ENCODE results near the gene NECAB2.

NECAB2 gene

DNA sequence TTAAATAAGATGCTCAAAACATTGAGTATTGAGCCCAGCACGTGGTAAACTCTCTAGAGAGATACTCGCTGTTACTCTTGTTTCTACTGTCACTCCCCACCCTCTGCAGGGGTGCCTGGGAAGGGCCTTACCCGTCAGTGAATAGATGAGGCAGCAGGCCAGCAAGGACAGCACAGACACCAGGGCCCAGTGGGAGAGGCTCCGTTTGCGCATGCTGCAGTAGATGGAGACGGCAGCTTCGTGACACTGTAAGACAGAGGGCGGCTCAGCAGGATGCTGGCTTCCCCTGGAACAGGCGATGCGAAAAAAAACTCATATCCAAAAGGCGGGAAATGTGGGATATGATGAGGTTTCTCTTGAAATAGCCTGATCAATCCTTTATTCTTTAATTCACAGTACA is 54.6 kb downstream of the NECAB2 start:
- no peak for DNase-seq (ENCODE audit: low spot score)
- in situ Hi-C loops (cut with MboI; ENCODE audit: low sequenced_read_pairs, unreplicated experiment): no loop called here
- TF ChIP-seq, protein P1, sequence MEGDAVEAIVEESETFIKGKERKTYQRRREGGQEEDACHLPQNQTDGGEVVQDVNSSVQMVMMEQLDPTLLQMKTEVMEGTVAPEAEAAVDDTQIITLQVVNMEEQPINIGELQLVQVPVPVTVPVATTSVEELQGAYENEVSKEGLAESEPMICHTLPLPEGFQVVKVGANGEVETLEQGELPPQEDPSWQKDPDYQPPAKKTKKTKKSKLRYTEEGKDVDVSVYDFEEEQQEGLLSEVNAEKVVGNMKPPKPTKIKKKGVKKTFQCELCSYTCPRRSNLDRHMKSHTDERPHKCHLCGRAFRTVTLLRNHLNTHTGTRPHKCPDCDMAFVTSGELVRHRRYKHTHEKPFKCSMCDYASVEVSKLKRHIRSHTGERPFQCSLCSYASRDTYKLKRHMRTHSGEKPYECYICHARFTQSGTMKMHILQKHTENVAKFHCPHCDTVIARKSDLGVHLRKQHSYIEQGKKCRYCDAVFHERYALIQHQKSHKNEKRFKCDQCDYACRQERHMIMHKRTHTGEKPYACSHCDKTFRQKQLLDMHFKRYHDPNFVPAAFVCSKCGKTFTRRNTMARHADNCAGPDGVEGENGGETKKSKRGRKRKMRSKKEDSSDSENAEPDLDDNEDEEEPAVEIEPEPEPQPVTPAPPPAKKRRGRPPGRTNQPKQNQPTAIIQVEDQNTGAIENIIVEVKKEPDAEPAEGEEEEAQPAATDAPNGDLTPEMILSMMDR (IDR thresholded peaks at IDR 0.05; ENCODE audit: borderline replicate concordance, control extremely low read depth, extremely low read depth, insufficient read depth, missing control alignments): no peak

DNA sequence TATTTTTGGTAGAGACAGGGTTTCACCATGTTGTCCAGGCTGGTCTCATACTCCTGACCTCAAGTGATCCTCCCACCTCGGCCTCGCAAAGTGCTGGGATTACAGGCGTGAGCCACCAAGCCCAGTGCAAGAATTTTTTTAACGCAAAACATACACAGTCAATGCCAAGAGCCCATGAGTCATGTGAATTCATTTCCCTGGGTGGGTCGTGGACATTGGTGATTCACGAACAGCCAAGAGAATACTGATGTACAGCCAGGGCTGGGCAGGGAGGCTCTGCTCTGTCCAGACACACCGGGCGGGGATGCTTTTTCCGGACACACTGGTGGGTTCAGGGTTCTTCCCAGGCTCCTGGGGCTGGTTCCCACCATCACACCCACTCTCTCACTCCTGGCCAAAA is 56.8 kb downstream of the NECAB2 start:
- in situ Hi-C loops (cut with MboI; ENCODE audit: low sequenced_read_pairs, unreplicated experiment): no loop called here
- TF ChIP-seq, protein P1 (IDR thresholded peaks at IDR 0.05; ENCODE audit: borderline replicate concordance, control extremely low read depth, extremely low read depth, insufficient read depth, missing control alignments): no peak
- DNase-seq (ENCODE audit: low spot score): no peak

DNA sequence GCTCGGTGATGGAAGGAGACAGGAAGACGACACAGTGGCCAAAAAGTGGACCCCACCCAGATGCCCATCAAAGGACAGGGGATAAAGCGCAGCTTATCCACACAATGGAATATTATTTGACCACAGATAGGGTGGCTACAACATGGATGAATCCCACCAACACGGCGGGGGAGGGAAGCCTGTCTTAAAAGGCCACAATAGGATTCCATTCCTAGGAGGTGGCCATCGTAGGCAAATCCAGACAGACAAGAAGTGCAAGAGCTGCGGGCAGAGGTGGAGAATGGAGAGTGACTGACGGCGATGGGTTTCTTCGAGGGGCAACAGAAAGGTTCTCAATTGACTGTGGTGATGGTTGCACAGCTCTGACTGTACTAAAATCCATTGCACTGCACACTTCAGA is 58.6 kb downstream of the NECAB2 start:
- no peak for DNase-seq (ENCODE audit: low spot score)
- in situ Hi-C loops (cut with MboI; ENCODE audit: low sequenced_read_pairs, unreplicated experiment): no loop called here

DNA sequence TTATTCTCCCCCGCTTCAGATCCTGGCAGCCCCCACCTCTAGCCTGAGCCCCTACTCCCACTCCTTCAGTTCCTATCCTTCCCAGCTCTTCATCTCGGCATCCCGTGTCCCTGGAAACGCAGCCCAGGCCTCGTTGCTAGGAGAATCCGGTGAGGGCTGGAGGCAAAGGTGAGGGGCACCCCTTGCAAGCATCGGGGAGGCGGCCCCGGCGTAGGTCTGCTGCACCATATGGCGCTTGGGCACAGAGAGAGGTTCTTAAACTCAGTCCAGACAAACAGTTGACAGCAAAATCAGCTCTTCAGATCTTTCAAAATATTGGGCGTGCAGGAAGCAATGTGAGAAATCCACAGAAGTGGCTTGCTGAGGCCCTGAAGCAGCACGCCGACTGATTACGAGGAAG is 59.6 kb downstream of the NECAB2 start:
- TF ChIP-seq, protein P1 (IDR thresholded peaks at IDR 0.05; ENCODE audit: borderline replicate concordance, control extremely low read depth, extremely low read depth, insufficient read depth, missing control alignments): no peak
- in situ Hi-C loops (cut with MboI; ENCODE audit: low sequenced_read_pairs, unreplicated experiment): no loop called here
- DNase-seq (ENCODE audit: low spot score): no peak

More for the DNA sequence above, 58.6 kb downstream of the NECAB2 start:
- TF ChIP-seq, protein P1 (IDR thresholded peaks at IDR 0.05; ENCODE audit: borderline replicate concordance, control extremely low read depth, extremely low read depth, insufficient read depth, missing control alignments): no peak

DNA sequence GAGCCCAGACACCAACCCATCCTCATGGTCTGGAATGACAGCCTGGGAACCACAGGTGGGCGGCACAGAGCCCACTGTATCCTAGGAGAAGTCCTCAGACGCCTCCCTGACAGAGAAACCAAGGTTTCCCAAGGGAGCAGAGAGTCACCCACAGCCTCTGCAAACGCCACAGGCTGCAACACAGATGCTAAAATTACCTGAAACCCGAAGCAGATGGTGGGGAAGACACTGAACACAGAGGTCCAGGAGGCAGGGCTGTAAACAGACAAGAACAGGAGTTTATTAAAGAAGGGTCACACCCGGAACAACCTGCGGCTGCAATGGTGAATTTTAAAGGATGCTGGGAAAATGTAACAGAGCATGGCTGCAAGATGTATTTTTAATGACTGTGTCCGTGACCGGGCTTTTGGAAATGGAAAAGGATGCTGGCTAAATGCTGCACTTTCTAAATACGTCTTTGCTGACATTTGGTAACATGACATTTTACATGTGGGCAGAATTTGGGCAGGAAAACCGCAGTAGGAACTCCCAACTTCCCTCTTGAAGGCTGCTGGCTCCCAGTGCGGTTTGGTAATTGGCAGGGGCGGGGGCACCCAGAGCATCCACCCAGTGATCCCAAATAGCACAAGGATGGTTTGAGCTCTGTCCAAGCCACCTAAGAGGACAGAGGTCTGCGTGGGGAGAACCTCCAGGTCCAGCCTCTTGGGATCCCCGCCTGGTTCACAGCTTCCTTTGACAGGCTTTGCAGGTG is 61.4 kb downstream of the NECAB2 start:
- no peak for DNase-seq (ENCODE audit: low spot score)
- TF ChIP-seq, protein P1 (IDR thresholded peaks at IDR 0.05; ENCODE audit: borderline replicate concordance, control extremely low read depth, extremely low read depth, insufficient read depth, missing control alignments): no peak
- in situ Hi-C loops (cut with MboI; ENCODE audit: low sequenced_read_pairs, unreplicated experiment): no loop called here

DNA sequence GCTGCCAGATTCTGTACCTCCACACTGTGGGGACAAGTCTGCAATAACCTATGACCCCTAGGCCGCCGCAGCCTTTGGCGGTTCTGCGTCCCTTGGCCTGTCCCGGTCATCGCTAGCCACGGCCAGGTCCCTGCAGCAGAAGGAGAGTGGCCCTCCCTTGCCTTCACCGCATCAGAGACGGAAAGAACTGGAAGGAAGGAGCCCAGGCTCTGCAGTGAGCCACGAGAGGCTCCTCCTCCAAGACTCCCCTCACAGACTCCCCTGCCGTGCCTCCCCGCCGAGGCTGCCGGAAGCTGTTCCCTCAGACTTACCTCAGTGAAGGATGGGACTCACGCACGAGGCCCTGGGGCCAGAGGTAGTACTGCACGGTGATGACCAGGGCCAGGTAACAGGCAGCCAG is 63.5 kb downstream of the NECAB2 start:
- TF ChIP-seq, protein P1 (IDR thresholded peaks at IDR 0.05; ENCODE audit: borderline replicate concordance, control extremely low read depth, extremely low read depth, insufficient read depth, missing control alignments): no peak
- no peak for DNase-seq (ENCODE audit: low spot score)
- in situ Hi-C loops (cut with MboI; ENCODE audit: low sequenced_read_pairs, unreplicated experiment): no loop called here
